Activated CD4-positive, alpha-beta T cell treated with anti-CD3 and anti-CD28 coated beads, Interleukin-2, amount 50 U/mL, for 1 hour (primary cell): ENCODE results near the gene RHOF.
"Not testable (repeated sequence)": the region's sequence is repeated elsewhere in the genome, so short reads cannot be mapped to it uniquely, and the experiment has no call there.

Experiments used
- DNase-seq: peaks from one replicate; pipeline ENCODE4 v3.0.0-alpha.2; 2020

The RHOF gene

DNA sequence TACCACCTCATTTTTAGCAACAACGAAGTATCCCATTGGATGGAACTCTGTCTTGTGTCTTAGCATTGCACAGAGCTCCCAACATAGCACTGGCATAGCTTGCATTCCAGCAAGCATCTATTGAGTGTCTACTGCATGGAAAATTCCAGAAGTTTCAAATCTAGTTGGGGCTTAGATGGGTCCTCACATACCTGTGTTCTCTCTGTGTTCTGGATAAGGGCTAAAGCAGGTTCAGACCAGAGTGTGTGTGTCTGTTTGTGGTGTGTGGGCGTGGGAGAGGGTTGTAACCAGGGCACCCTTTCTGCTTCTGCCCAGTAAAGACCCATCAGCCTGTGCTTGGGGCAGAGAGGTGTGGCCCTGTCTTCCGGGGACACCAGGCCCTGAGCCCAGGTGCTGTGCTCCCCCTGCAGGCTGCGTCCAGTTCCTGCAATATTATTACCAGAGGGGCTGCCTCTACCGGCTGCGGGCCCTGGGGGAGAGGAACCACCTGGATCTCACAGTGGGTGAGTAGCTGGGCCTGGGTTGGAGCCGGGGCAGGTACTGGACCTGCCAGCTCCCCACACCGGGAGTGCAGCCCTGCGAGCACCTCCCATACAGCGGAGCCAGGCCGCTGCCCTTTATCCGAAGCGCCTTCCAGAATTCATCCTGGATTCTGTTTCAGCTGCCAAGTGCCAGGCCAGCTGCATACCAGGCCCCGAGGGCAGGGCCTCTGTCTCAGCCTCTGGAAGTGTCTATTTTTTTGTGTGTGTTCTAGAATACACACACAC, 20.3 kb downstream of the RHOF start:
- peak; percentile 76 for DNase-seq

DNA sequence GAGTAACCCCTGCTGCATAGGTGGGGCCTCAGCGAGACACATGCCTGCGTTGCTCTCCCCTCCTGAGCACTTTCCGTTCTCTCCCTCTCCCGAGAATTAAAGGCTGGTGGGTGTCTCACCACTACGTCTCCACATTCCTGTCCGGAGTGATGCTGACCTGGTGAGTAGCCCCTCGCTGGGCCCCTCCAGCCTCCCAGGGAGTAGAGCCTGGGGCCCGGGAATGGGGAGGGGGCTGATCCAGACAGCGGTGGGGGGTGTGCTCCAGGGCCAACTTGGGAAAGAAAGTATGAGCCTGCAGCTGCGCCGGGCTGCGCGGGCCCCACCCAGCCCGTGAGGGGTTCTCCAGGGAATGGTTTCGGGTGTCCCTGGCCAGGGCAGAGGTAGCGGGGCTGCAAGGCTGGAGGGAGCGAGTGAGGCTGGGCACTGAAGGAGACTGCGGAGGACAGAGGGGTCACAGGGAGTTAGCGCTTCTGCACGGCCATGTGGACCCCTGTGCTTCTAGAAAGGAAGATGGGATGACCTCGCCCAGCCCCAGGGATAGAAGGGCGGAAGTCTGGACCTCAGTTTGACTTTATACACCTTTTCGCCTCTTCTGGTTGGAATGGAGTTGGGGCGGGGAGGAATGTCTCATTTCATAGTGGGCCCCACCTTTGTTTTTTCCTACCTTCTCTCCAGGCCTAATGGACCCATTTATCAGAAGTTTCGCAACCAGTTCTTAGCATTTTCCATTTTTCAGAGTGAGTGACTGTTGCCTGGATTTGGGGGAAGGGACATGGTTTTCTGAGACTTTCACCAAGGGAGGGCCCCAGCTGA, 22.5 kb downstream of the RHOF start:
- DNase-seq, result no peak

DNA sequence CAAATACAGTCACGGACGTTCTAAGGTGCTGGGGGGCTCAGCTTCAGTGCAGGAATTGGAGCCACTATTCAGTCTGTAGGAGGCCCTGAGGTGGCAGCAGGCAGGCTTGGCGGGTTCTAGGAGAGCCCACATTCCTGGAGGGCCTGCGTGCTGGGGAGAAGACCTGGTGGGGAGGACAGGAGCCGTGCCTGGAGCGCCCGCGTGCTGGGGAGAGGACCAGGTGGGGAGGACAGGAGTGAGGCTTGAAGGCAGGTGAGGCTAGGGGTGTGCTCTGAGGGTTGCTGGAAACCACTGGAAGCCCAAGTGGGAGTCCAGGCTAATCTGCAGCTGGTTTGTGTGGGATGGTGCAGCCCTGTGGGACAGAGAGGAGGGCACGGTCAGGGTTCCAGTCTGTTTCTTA, 23.1 kb downstream of the RHOF start:
- DNase-seq, result no peak

DNA sequence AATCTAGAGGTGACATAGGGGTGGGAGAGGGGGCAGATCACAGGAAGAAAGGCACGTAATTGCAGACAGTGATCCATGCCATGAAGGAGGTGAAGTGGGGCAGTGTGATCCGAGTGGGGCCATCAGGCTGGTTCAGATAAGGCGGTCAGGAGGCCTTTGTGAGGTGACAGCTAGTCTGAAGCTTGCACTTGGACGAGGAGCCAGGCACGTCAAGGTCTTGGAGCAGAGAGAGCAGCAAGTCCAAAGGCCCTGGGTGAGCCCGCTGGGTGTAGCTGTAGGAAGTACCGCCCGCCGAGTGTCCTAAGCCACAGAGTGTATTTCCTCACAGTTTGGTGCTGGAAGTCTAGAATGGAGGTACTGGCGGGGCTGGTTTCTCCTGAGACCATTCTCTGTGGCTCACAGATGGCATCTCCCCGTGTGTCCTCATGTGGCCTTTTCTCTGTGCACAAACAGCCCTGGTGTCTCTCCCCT, 23.6 kb downstream of the RHOF start:
- no peak for DNase-seq

DNA sequence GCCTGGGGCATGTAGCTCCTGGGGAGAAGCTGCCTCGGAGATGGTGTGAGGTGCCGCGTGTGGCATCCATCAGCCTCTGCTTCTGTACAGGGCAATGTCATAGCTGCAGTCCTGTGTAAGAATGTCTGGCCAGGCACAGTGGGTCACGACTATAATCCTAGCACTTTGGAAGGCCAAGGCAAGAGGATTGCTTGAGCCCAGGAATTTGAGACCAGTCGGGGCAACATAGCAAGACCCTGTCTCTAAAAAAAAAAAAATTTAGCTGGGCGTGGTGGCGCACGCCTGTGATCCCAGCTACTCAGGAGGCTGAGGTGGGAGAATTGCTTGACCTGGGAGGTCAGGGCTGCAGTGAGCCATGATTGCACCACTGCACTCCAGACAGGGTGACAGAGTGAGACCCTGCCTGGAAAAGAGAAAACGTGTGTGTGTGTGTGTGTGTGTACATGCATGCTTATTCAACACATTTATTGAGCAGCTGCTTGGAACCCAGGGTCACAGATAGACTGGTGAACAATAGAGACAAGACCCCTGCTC, 24.1 kb downstream of the RHOF start:
- no peak for DNase-seq

DNA sequence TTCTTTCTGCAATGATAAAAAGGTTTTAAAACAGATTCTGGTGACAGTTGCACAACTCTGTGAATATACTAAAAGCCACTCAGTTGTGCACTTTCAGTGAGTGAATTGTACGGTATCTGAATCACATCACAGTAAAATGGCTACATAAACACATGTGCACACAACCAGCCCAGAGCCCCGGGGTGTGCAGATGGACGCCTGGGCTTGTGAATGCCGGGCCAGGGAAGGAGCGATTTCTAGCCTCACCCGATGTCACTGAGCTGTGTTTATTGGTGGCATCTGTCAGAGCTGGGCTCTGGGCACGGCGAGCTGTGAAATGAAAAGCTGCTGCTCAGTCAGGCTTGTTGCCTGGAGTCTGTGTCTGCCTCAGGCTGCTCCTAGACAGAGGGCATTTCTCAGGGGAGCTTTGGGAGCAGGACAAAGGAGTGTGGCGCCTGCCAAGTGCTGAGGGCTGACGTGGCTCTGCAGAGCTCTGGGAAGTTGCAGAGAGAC, 25.9 kb downstream of the RHOF start:
- DNase-seq, result no peak

DNA sequence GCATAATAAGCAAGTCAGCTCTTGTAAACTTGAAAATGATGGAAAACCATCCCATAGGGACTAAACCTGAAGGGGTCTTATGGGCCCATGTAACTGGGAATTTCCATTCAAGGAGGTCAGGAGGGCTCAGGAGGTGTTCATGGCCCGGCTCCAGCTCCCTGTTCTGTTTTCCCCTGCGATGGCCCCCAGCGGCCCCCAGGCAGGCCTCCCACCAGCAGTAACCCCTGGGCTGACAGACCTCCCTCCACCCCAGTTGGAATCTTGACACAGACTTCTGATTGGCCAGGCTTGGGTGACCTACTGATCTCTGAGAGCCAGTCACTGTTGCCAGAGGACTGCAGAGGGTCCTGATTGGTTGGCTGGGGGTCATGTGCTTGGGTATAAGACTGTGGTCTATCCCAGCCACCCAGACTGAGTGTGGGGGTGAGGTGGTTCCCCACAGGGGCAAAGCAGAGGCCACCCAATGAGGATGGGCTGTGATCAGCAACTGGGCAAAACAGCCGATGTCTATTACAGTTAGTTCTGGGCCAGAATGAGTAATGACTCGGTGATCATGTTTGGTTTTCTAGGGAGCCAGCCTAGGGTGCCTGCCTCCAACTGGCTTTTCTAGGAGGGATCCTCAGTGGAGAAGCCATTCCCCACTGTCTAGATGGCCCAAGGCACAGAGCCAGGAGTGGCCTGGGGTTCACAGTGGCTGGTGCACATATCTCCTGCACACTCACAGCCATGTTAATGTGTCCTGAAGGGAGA, 27.0 kb downstream of the RHOF start:
- no peak for DNase-seq

DNA sequence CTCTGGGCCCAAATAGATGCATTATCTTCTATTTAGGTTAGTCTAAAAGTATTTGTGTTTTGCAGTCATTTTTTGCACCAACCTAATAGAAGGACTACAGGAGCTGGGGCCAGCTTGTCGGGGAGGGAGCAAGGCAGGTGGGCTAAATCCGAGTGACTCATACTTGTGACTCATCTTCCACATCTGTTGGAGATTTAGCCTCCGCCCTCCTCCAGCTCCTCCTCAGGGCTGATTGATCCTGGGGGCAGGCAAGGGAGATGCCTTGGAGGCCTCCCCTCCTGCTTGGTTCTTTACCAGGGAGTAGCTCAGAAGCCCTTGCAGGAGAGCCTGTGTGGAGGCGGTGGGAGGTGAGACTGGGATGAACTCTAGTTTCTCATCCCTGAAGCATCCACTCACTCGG, 27.9 kb downstream of the RHOF start:
- no peak for DNase-seq

DNA sequence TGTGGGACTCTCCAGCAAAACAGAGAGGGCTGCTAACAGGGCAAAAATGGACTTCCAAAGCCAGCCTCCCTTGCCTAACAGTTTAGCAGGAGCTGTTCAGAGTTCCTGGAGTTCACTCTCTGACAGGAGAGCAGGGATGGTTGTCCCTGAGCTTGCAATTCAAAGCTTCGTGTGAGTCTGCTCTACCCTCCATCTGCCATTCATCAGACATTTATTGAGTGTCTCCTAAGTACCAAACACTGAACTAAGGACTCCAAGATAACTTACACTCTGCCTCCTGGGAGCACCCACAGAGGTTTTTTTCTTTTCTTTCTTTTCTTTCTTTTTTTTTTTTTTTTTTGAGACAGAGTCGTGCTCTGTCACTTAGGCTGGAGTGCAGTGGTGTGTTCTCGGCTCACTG, 28.7 kb downstream of the RHOF start:
- DNase-seq, result no peak

DNA sequence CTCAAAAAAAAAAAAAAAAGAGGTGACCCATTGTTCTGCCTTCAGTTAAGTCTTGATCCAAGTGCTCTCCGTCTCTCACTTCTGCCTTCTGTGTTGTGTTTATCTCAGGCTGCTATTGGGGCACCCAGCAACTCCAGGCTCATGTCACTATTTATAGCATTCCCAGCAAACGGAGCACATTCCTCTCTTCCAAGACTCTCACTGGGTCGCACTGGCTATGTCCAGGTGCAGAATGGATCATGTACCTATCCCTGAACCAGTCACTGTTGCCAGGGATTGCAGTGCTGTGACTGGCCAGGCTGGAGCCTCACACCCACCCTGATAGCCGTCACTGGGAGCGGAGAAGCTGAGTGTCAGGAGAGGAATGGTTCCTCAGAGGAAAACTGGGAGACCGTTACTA, 31.2 kb downstream of the RHOF start:
- DNase-seq, result no peak

DNA sequence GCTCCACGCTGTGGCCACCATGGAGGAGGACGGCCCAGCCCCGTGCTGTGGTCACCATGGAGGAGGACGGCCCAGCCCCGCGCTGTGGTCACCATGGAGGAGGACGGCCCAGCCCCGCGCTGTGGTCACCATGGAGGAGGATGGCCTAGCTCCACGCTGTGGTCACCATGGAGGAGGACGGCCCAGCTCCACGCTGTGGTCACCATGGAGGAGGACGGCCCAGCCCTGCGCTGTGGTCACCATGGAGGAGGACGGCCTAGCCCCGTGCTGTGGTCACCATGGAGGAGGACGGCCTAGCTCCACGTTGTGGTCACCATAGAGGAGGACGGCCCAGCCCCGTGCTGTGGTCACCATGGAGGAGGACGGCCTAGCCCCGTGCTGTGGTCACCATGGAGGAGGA, 35.0 kb downstream of the RHOF start:
- DNase-seq, result not testable (repeated sequence)

DNA sequence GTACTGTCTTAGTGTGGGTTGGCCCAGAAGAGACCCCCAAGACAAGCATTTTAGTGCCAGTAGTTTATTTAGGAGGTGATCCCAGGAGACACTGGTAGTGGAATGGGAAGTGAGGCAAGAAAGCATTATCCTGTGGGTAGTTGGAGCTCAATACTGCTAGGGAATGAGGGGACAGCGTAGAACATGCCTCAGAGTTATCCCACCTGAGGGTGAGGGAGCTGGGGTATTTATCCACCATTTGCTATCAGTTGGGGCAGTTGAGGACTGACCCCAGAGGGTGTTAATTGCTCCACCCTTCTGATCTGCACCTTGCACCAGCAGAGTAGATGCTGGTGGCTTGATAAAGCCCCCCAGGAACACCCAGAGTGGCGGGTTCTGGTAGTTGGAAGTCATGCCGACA, 37.9 kb downstream of the RHOF start:
- no peak for DNase-seq

DNA sequence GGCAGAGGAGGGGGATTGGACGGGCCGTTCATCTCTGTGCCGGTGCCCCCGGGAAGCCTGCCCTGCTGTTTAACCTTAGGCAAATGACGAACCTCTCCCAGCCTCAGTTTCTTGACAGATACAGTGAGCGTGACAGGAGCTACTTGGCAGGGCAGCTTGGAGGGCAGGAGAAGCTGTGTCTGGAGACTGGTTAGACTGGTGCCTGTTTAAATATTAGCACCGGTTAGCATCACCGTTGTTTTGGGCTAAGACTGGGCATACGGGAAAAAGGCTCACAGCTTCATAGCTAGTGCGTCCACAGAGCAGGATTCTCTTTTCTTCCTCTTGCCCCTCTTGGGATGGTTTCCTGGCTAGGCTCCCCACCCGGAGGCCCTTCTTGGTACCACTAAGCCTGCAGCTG, 38.7 kb downstream of the RHOF start:
- DNase-seq, result no peak

DNA sequence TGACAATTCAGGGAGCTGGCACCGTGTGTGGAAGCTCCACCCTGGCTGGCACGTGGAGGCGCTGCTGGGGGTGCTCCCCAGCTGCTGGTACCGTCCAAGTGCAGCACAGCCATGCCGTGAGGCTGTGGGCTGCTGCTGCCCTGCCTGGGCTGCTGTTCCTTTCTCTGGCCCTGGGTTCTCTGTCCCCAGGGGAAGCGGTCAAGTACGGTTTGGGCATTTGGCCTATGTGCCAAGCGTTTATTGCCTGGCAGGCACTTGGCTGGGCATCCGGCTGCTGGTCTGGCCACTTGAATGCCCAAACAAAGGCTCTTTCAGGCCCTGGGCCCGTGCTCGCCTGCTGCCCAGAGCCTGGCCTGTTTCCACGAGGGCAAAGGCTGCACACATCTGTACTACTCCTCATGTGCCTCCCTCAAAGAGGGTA, 39.6 kb downstream of the RHOF start:
- no peak for DNase-seq

DNA sequence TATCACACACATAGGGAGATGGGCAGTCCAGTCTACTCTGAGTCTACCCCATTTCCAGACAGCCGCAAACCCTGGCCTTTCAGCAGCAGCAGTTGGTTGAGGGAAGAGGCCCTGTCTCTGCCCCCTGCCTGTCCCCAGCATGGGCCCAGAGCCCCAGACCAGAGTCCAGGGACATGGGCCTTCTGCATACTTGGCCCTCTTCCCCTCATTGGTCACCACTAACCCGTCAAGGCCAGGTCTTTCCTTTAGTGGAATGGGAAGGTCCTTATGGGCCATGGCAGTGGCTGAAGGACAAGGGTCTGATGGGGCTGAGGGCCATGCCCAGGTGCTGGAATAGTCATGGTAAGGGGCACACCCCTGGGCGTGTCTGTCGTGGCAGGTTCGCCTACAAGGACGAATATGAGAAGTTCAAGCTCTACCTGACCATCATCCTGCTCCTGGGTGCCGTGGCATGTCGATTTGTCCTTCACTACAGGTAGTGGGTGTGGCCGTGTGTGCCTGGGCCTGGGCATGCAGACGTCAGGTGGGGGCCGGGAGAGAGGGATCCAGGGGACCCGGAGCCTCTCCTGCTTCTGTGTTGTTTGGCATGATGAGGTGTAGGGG, 41.6 kb downstream of the RHOF start:
- DNase-seq, result no peak

DNA sequence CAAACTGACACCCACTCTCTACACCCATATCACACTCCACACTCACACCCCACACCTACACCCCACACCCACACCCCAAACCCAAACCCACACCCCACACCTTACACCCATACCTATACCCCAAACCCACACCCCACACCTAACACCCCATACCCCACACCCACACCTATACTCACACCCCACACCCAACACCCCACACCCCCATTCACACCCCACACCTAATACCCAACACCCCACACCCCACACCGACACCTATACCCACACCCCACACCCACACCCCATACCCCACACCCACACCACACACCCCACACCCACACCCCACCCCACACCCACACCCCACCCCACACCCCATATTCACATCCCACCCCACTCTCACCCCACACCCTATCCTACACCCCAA, 42.5 kb downstream of the RHOF start:
- no peak for DNase-seq

DNA sequence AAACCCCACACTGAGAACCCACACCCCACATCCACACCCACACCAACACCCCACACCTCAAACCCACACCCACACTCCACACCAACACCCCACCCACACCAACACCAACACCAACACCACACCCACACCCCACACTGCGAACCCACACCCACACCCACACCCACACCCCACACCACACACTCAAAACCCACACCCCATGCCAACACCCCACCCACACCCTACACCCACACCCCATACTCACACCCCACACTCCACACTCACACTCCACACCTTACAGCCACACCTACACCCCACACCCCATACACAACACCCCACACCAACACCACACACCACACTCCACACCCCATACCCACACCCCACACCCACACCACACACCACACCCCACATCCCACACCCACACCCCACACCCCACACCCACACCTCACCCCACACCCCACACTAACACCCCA, 43.0 kb downstream of the RHOF start:
- no peak for DNase-seq

DNA sequence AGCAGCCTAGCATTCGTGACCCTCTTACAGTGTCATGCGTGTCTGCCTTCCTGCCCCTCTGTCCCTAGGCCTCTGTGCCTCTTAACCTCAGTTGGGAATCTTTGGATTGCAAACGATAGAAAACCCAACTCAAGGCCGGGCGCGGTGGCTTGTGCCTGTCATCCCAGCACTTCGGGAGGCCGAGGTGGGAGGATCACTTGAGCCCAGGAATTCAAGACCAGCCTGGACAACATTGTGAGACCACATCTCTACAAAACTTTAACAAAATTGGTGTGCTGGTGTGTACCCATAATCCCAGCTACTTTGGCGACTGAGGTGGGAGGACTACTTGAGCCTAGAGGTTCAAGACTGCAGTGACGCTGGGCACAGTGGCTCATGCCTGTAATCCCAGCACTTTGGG, 44.2 kb downstream of the RHOF start:
- DNase-seq, result no peak

DNA sequence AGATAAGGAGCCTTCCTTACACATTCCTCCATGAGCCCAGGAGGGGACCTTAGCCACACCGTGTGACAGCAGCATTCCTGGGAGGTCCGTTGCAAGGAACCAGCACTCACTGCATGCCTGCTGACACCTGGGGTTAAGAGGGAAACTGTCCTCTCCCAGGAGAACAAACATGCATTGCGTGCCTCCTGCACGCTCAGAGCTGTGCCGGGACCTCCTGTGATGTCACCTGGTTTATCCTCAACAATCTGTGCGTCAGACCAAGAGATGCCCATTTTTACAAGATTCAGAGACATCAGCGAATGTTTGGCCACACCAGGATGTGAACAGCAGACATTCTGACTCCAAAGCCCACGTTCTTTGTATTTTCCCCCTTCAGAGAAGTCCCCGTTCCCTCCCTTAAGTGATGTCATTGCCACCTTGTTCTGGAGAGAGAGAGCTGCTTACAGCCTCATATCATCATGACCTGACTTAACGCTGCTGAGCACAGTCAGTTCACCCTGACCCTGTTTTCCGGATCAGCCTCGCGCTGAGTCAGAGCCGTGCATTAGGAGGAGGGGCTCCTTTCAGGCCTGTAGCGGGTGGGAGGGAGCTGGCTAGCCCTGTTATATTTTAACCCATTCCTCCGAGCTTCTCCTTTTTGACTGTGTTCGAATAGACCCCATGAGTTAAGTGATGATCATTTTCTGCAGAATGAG, 44.8 kb downstream of the RHOF start:
- peak; percentile 9 for DNase-seq

DNA sequence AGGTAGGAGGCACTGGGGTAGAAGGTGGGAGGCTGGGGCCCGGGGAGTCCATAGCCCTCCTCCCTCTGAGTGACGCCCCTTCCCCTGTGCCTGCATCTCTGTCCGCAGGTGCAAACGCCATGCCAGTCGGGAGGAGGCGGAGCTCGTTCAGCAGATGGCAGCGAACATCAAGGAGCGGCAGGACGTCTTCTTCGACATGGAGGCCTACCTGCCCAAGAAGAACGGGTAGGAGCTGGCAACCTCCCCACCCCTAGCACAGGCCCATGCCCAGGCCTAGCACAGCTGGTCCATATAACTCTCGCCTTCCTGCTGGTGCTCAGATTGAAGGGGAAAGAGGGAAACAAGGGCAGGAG, 45.3 kb downstream of the RHOF start:
- no peak for DNase-seq

DNA sequence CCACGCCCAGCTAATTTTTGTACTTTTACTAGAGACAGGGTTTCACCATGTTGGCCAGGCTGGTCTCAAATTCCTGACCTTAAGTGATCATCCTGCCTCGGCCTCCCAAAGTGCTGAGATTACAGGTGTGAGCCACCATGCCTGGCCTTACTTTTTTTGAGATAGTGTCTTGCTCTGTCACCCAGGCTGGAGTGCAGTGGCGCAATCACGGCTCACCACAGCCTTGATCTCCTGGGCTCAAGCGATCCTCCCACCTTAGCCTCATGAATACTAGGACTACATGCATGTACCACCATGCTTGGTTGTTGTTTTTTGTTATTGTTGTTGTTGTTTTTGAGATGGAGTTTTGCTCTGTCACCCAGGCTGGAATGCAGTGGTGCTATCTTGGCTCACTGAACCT, 47.9 kb downstream of the RHOF start:
- DNase-seq, result not testable (repeated sequence)

DNA sequence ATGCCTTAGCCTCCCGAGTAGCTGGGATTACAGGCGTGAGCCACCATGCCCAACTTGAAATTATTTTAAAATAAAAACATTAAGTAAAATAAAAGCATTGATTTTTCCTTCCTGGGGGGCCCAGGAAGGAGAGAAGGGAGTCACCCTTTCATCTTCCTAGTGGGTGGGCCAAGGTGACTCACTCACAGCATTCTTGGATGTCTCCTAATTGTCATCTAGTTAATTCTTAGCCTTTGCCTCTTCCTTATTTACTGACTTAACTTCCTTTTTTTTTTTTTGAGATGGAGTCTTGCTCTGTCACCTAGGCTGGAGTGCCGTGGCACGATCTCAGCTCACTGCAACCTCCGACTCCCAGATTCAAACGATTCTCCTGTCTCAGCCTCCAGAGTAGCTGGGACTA, 51.7 kb downstream of the RHOF start:
- DNase-seq, result no peak
